Chondrocyte (in vitro differentiated cells): ENCODE results near the gene PCDHGA12. TPM values are rescaled to one million over a fixed set of nuclear protein-coding genes. Genes with fewer than 3 reads are reported as not detected.
A peak's percentile ranks its signal among the peaks of the same experiment; 100 is the strongest.
"Not testable (repeated sequence)": the region's sequence is repeated elsewhere in the genome, so short reads cannot be mapped to it uniquely, and the experiment has no call there.

ENCODE experiments used
- DNase-seq: peaks from one replicate; pipeline ENCODE4 v3.0.0; 2021; ENCODE audit warnings: mixed read lengths, low spot score
- H3K27ac Mint-ChIP-seq: one replicate; pipeline ENCODE4 v1.8.0; 2021; ENCODE audit warnings: mild to moderate bottlenecking, moderate library complexity, mixed read lengths; ENCODE audit not compliant: unreplicated experiment
- H3K27me3 Mint-ChIP-seq: 2 replicates; pipeline ENCODE4 v1.8.0; 2021; ENCODE audit warnings: low read depth, mixed read lengths
- H3K36me3 Mint-ChIP-seq: 2 replicates; pipeline ENCODE4 v1.8.0; 2021; ENCODE audit warnings: low read depth, mixed read lengths
- H3K4me1 Mint-ChIP-seq: 2 replicates; pipeline ENCODE4 v1.8.0; 2021; ENCODE audit warnings: low read depth, mild to moderate bottlenecking, mixed read lengths
- H3K4me3 Mint-ChIP-seq: one replicate; pipeline ENCODE4 v1.8.0; 2021; ENCODE audit warnings: mild to moderate bottlenecking, moderate library complexity, mixed read lengths; ENCODE audit not compliant: unreplicated experiment
- H3K9me3 Mint-ChIP-seq: 2 replicates; pipeline ENCODE4 v1.8.0; 2021; ENCODE audit warnings: low read depth, mixed read lengths
- total RNA-seq: library from RNA; stranded (reverse); gene quantifications from 3 replicates; pipeline ENCODE4 v1.2.1, GENCODE V29; 2021
- TF ChIP-seq, protein P1 (sequence below): fragments of 200-600 bp; sonication (generic); IDR thresholded peaks from 2 replicates; pipeline ENCODE4 v1.5.0; 2021; ENCODE audit warnings: antibody characterized with exemption, mild to moderate bottlenecking, moderate library complexity

The PCDHGA12 gene
- total RNA-seq, 1 donor from 2014 or later, result 0.75 TPM

GRCh38 chr5:141412854-141413539 is 17.3 kb upstream of the PCDHGA12 start, which contains the start of gene PCDHGA10:
TSS of gene PCDHGA10 (plus strand) at chr5:141412987. CDS start at chr5:141413176, 189 bp downstream.
- H3K36me3 Mint-ChIP-seq, result peaks cover 56% of the 10 kb centered on the region
- TF ChIP-seq, protein P1, sequence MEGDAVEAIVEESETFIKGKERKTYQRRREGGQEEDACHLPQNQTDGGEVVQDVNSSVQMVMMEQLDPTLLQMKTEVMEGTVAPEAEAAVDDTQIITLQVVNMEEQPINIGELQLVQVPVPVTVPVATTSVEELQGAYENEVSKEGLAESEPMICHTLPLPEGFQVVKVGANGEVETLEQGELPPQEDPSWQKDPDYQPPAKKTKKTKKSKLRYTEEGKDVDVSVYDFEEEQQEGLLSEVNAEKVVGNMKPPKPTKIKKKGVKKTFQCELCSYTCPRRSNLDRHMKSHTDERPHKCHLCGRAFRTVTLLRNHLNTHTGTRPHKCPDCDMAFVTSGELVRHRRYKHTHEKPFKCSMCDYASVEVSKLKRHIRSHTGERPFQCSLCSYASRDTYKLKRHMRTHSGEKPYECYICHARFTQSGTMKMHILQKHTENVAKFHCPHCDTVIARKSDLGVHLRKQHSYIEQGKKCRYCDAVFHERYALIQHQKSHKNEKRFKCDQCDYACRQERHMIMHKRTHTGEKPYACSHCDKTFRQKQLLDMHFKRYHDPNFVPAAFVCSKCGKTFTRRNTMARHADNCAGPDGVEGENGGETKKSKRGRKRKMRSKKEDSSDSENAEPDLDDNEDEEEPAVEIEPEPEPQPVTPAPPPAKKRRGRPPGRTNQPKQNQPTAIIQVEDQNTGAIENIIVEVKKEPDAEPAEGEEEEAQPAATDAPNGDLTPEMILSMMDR, result peak; percentile 78
- H3K4me3 Mint-ChIP-seq, result peak within 1 kb of the TSS; percentile 82
- no peak for DNase-seq
- peaks cover 48% of the 10 kb centered on the region for H3K9me3 Mint-ChIP-seq
- H3K27ac Mint-ChIP-seq, result peak within 1 kb of the TSS; percentile 86
- H3K4me1 Mint-ChIP-seq, result peaks cover 35% of the 10 kb centered on the region
- H3K27me3 Mint-ChIP-seq, result no peaks in the 10 kb centered on the region

DNA sequence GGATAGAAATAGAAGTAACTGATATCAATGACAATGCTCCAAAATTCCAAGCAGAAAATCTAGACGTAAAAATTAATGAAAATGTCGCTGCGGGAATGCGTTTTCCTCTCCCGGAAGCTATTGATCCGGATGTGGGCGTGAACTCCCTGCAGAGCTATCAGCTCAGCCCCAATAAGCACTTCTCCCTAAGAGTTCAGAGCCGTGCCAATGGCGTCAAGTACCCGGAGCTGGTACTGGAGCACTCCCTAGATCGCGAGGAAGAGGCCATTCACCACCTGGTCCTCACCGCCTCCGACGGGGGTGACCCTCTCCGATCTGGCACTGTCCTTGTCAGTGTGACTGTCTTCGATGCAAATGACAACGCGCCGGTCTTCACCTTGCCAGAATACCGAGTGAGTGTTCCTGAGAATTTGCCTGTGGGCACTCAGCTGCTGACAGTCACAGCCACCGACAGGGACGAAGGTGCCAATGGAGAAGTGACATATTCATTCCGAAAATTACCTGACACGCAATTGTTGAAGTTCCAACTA is 16.7 kb upstream of the PCDHGA12 start:
- Mint-ChIP-seq H3K9me3 (peaks cover 51% of the 10 kb centered on the region), H3K36me3 (peaks cover 58% of the 10 kb centered on the region)

DNA sequence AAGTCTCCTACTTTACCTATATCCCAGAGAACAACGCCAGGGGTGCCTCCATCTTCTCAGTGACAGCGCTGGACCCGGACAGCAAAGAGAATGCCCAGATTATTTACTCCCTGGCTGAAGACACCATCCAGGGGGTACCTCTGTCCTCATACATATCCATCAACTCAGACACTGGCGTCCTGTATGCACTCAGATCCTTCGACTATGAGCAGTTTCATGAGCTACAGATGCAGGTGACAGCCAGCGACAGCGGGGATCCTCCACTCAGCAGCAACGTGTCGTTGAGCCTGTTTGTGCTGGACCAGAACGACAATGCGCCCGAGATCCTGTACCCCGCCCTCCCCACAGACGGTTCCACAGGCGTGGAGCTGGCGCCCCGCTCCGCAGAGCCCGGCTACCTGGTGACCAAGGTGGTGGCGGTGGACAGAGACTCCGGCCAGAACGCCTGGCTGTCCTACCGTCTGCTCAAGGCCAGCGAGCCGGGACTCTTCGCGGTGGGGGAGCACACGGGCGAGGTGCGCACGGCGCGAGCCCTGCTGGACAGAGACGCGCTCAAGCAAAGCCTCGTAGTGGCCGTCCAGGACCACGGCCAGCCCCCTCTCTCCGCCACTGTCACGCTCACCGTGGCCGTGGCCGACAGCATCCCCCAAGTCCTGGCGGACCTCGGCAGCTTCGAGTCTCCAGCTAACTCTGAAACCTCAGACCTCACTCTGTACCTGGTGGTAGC is 15.6 kb upstream of the PCDHGA12 start:
- not testable (repeated sequence) for DNase-seq, H3K4me3 Mint-ChIP-seq, H3K27ac Mint-ChIP-seq, H3K27me3 Mint-ChIP-seq
- Mint-ChIP-seq H3K36me3 (peaks cover 58% of the 10 kb centered on the region), H3K9me3 (peaks cover 50% of the 10 kb centered on the region), H3K4me1 (peaks cover 23% of the 10 kb centered on the region)

More for the DNA sequence above, 16.7 kb upstream of the PCDHGA12 start:
- TF ChIP-seq, protein P1, result no peak
- Mint-ChIP-seq H3K27me3 (no peaks in the 10 kb centered on the region), H3K27ac (peak overlapping the region; percentile 86), H3K4me1 (peaks cover 30% of the 10 kb centered on the region), H3K4me3 (peak overlapping the region; percentile 82)
- DNase-seq, result no peak

GRCh38 chr5:141415275-141415618 is 15.1 kb upstream of the PCDHGA12 start:
- H3K27me3 Mint-ChIP-seq, H3K27ac Mint-ChIP-seq, H3K4me3 Mint-ChIP-seq, DNase-seq: not testable (repeated sequence)
- peaks cover 21% of the 10 kb centered on the region for H3K4me1 Mint-ChIP-seq
- H3K36me3 Mint-ChIP-seq, result peaks cover 60% of the 10 kb centered on the region
- peaks cover 52% of the 10 kb centered on the region for H3K9me3 Mint-ChIP-seq

GRCh38 chr5:141417494-141418172 is 12.7 kb upstream of the PCDHGA12 start, which contains the start of gene PCDHGB7:
TSS of gene PCDHGB7 (plus strand) at chr5:141417677. CDS start at chr5:141417860, 183 bp downstream.
- Mint-ChIP-seq H3K36me3 (peaks cover 65% of the 10 kb centered on the region), H3K4me1 (peaks cover 10% of the 10 kb centered on the region), H3K9me3 (peaks cover 57% of the 10 kb centered on the region), H3K4me3 (peak within 1 kb of the TSS; percentile 38)
- not testable (repeated sequence) for H3K27ac Mint-ChIP-seq, DNase-seq, H3K27me3 Mint-ChIP-seq
- TF ChIP-seq, protein P1, result peak; percentile 42
